Stomach smooth muscle (tissue), 2 donors: ENCODE data around the gene C1orf87.

Experiments
- H3K27ac ChIP-seq: one replicate; pipeline ENCODE4 v1.7.0; 2013; ENCODE audit warnings: mild to moderate bottlenecking, low read length, inconsistent platforms
- H3K27me3 ChIP-seq, 2 donors: one replicate each; pipeline ENCODE4 v1.7.0; 2013; ENCODE audit warnings: low read length in 2 of 2; ENCODE audit not compliant: insufficient read depth in 2 of 2, control insufficient read depth in 1 of 2
- H3K36me3 ChIP-seq, 2 donors: one replicate each; pipeline ENCODE4 v1.7.0; 2013; ENCODE audit warnings: low read length in 2 of 2; ENCODE audit not compliant: control insufficient read depth in 2 of 2, insufficient read depth in 2 of 2
- H3K4me1 ChIP-seq: one replicate; pipeline ENCODE4 v1.7.0; 2013; ENCODE audit warnings: low read length; ENCODE audit not compliant: control insufficient read depth, insufficient read depth
- H3K4me3 ChIP-seq, 2 donors: one replicate each; pipeline ENCODE4 v1.7.0; 2013; ENCODE audit warnings: low read length in 2 of 2
- H3K9ac ChIP-seq, 2 donors: one replicate each; pipeline ENCODE4 v1.7.0; 2013; ENCODE audit warnings: low read length in 2 of 2, mild to moderate bottlenecking in 1 of 2
- H3K9me3 ChIP-seq, 2 donors: one replicate each; pipeline ENCODE4 v1.7.0; 2013; ENCODE audit warnings: low read length in 2 of 2; ENCODE audit not compliant: control insufficient read depth in 2 of 2
- donor health status: healthy.
- donor health status: Pancreatic carcinoma.

C1orf87 gene

GRCh38 chr1:60063561-60063960, 10.0 kb downstream of the C1orf87 start:
- Histone ChIP-seq H3K9me3 (no peaks in the 10 kb centered on the region), H3K4me1 (no peaks in the 10 kb centered on the region), H3K9ac (no peak overlapping the region), H3K36me3 (no peaks in the 10 kb centered on the region), H3K4me3 (no peak overlapping the region), H3K27ac (no peak overlapping the region), H3K27me3 (no peaks in the 10 kb centered on the region)

GRCh38 chr1:60059468-60059867, 14.1 kb downstream of the C1orf87 start:
- Histone ChIP-seq H3K4me1 (no peaks in the 10 kb centered on the region), H3K9me3 (no peaks in the 10 kb centered on the region), H3K4me3 (no peak overlapping the region), H3K27ac (no peak overlapping the region), H3K9ac (no peak overlapping the region), H3K27me3 (no peaks in the 10 kb centered on the region), H3K36me3 (no peaks in the 10 kb centered on the region)

GRCh38 chr1:60055336-60055735, 18.2 kb downstream of the C1orf87 start:
- Histone ChIP-seq H3K9ac (no peak overlapping the region), H3K27ac (no peak overlapping the region), H3K4me1 (no peaks in the 10 kb centered on the region), H3K36me3 (no peaks in the 10 kb centered on the region), H3K9me3 (no peaks in the 10 kb centered on the region), H3K27me3 (no peaks in the 10 kb centered on the region), H3K4me3 (no peak overlapping the region)

GRCh38 chr1:60054374-60054773, 19.2 kb downstream of the C1orf87 start:
- H3K27me3 ChIP-seq, result no peaks in the 10 kb centered on the region
- H3K9ac ChIP-seq, result no peak overlapping the region
- no peaks in the 10 kb centered on the region for H3K9me3 ChIP-seq
- no peaks in the 10 kb centered on the region for H3K36me3 ChIP-seq
- H3K4me1 ChIP-seq, result no peaks in the 10 kb centered on the region
- no peak overlapping the region for H3K4me3 ChIP-seq
- H3K27ac ChIP-seq, result no peak overlapping the region

GRCh38 chr1:60052601-60053000, 21.0 kb downstream of the C1orf87 start:
- Histone ChIP-seq H3K36me3 (no peaks in the 10 kb centered on the region), H3K9me3 (no peaks in the 10 kb centered on the region), H3K9ac (no peak overlapping the region), H3K4me3 (no peak overlapping the region), H3K27me3 (no peaks in the 10 kb centered on the region), H3K4me1 (no peaks in the 10 kb centered on the region), H3K27ac (no peak overlapping the region)

GRCh38 chr1:60051191-60051590, 22.4 kb downstream of the C1orf87 start:
- no peaks in the 10 kb centered on the region for H3K9me3 ChIP-seq
- H3K4me3 ChIP-seq, result no peak overlapping the region
- H3K9ac ChIP-seq, result no peak overlapping the region
- no peak overlapping the region for H3K27ac ChIP-seq
- H3K4me1 ChIP-seq, result no peaks in the 10 kb centered on the region
- H3K27me3 ChIP-seq, result no peaks in the 10 kb centered on the region
- no peaks in the 10 kb centered on the region for H3K36me3 ChIP-seq

- H3K9me3 ChIP-seq, result no peaks in the 10 kb centered on the region
- H3K27me3 ChIP-seq, result no peaks in the 10 kb centered on the region
- no peak overlapping the region for H3K27ac ChIP-seq
- H3K36me3 ChIP-seq, result no peaks in the 10 kb centered on the region
- H3K4me1 ChIP-seq, result no peaks in the 10 kb centered on the region
- H3K9ac ChIP-seq, result no peak overlapping the region
- no peak overlapping the region for H3K4me3 ChIP-seq
These were observed 24.4 kb downstream of the C1orf87 start for GRCh38 chr1:60049188-60049587.

GRCh38 chr1:60044881-60045280, 28.7 kb downstream of the C1orf87 start:
- Histone ChIP-seq H3K27ac (no peak overlapping the region), H3K4me3 (no peak overlapping the region), H3K4me1 (no peaks in the 10 kb centered on the region), H3K36me3 (no peaks in the 10 kb centered on the region), H3K9me3 (no peaks in the 10 kb centered on the region), H3K9ac (no peak overlapping the region), H3K27me3 (no peaks in the 10 kb centered on the region)

GRCh38 chr1:60041783-60042182, 31.8 kb downstream of the C1orf87 start:
- no peak overlapping the region for H3K9ac ChIP-seq
- no peaks in the 10 kb centered on the region for H3K4me1 ChIP-seq
- H3K27ac ChIP-seq, result no peak overlapping the region
- H3K36me3 ChIP-seq, result no peaks in the 10 kb centered on the region
- H3K27me3 ChIP-seq, result no peaks in the 10 kb centered on the region
- H3K9me3 ChIP-seq, result no peaks in the 10 kb centered on the region
- no peak overlapping the region for H3K4me3 ChIP-seq

GRCh38 chr1:60037669-60038068, 35.9 kb downstream of the C1orf87 start:
- Histone ChIP-seq H3K9me3 (no peaks in the 10 kb centered on the region), H3K4me3 (no peak overlapping the region), H3K27ac (no peak overlapping the region), H3K4me1 (no peaks in the 10 kb centered on the region), H3K27me3 (no peaks in the 10 kb centered on the region), H3K9ac (no peak overlapping the region), H3K36me3 (no peaks in the 10 kb centered on the region)

- no peak overlapping the region for H3K27ac ChIP-seq
- H3K9ac ChIP-seq, result no peak overlapping the region
- H3K9me3 ChIP-seq, result no peaks in the 10 kb centered on the region
- no peak overlapping the region for H3K4me3 ChIP-seq
- H3K4me1 ChIP-seq, result no peaks in the 10 kb centered on the region
- no peaks in the 10 kb centered on the region for H3K36me3 ChIP-seq
- no peaks in the 10 kb centered on the region for H3K27me3 ChIP-seq
These were observed 36.6 kb downstream of the C1orf87 start for GRCh38 chr1:60036856-60037460.
